Measurements from ENCODE around the gene CETN3.

The CETN3 gene

GRCh38 chr5:90410178-90410762 is 714 bp upstream of the CETN3 start:
- peak overlapping the region; percentile 84 to 99 (median 92) for H3K9ac ChIP-seq
- peaks cover 7 to 25% (median 14%) of the 10 kb centered on the region in 10 experiments; a peak in 19 of 20 replicates for H3K4me1 ChIP-seq
- H3K4me2 ChIP-seq, result peak overlapping the region; percentile 74 to 94 (median 82)
- no peaks in the 10 kb centered on the region for H3K9me3 ChIP-seq (replicated peaks in 1 of 11)
- no peaks in the 10 kb centered on the region for H3K27me3 ChIP-seq
- peak overlapping the region; percentile 77 to 97 (median 94) for H3K27ac ChIP-seq
- H4K20me1 ChIP-seq, result no peaks in the 10 kb centered on the region
- no peak for TF ChIP-seq Cebpa-rat (IDR thresholded peaks at IDR 0.05)
- H3K36me3 ChIP-seq, result peaks cover 0 to 17% (median 5%) of the 10 kb centered on the region in 11 experiments; a peak in 11 of 22 replicates
- peak overlapping the region; percentile 62 to 95 (median 86) for H3K4me3 ChIP-seq

GRCh38 chr5:90408571-90409317 is 812 bp downstream of the CETN3 start:
- Histone ChIP-seq H3K36me3 (peaks cover 6 to 32% (median 17%) of the 10 kb centered on the region in 11 experiments; a peak in 18 of 22 replicates), H3K4me1 (peaks cover 7 to 25% (median 14%) of the 10 kb centered on the region in 10 experiments; a peak in 19 of 20 replicates), H3K27me3 (no peaks in the 10 kb centered on the region), H3K4me3 (peak overlapping the region; percentile 66 to 95 (median 86)), H3K9ac (peak overlapping the region; percentile 86 to 99 (median 95)), H3K4me2 (peak overlapping the region; percentile 83 to 97 (median 90)), H3K27ac (peak overlapping the region; percentile 80 to 98 (median 95); a peak in 21 of 22 replicates), H3K9me3 (replicated peaks in 1 of 11) (no peaks in the 10 kb centered on the region), H4K20me1 (no peaks in the 10 kb centered on the region)
- no peak for TF ChIP-seq Cebpa-rat (IDR thresholded peaks at IDR 0.05)

- Histone ChIP-seq H3K27me3 (no peaks in the 10 kb centered on the region), H3K4me2 (no peak overlapping the region), H3K9ac (no peak overlapping the region), H3K4me1 (peaks cover 7 to 25% (median 14%) of the 10 kb centered on the region in 10 experiments; a peak in 19 of 20 replicates), H3K4me3 (no peak overlapping the region), H3K36me3 (peaks cover 15 to 55% (median 29%) of the 10 kb centered on the region in 11 experiments; a peak in 20 of 22 replicates), H4K20me1 (no peaks in the 10 kb centered on the region), H3K9me3 (replicated peaks in 1 of 11) (no peaks in the 10 kb centered on the region), H3K27ac (no peak overlapping the region)
- no peak for TF ChIP-seq Cebpa-rat (IDR thresholded peaks at IDR 0.05)
These were observed 3.1 kb downstream of the CETN3 start for GRCh38 chr5:90406466-90406865.

GRCh38 chr5:90402521-90403255 is 6.9 kb downstream of the CETN3 start:
- Histone ChIP-seq H3K27ac (no peak overlapping the region), H3K4me3 (no peak overlapping the region), H3K9ac (no peak overlapping the region), H3K4me2 (no peak overlapping the region), H3K27me3 (no peaks in the 10 kb centered on the region), H4K20me1 (no peaks in the 10 kb centered on the region), H3K4me1 (peaks cover 0 to 2% (median 0%) of the 10 kb centered on the region in 10 experiments; a peak in 2 of 20 replicates), H3K36me3 (peaks cover 27 to 75% (median 47%) of the 10 kb centered on the region in 11 experiments; a peak in 21 of 22 replicates), H3K9me3 (replicated peaks in 1 of 11) (no peaks in the 10 kb centered on the region)
- TF ChIP-seq Cebpa-rat (IDR thresholded peaks at IDR 0.05), result no peak

- Histone ChIP-seq H3K27ac (no peak overlapping the region), H3K9me3 (replicated peaks in 1 of 11) (no peaks in the 10 kb centered on the region), H3K4me2 (no peak overlapping the region), H3K27me3 (no peaks in the 10 kb centered on the region), H4K20me1 (no peaks in the 10 kb centered on the region), H3K9ac (no peak overlapping the region), H3K36me3 (peaks cover 16 to 55% (median 36%) of the 10 kb centered on the region in 11 experiments; a peak in 21 of 22 replicates), H3K4me3 (no peak overlapping the region), H3K4me1 (no peaks in the 10 kb centered on the region)
- no peak for TF ChIP-seq Cebpa-rat (IDR thresholded peaks at IDR 0.05)
These were observed 10.3 kb downstream of the CETN3 start for GRCh38 chr5:90399251-90399650.

- Histone ChIP-seq H3K27me3 (no peaks in the 10 kb centered on the region), H3K9me3 (replicated peaks in 1 of 11) (no peaks in the 10 kb centered on the region), H3K4me2 (no peak overlapping the region), H3K4me1 (no peaks in the 10 kb centered on the region), H4K20me1 (no peaks in the 10 kb centered on the region), H3K4me3 (no peak overlapping the region), H3K27ac (no peak overlapping the region), H3K36me3 (peaks cover 11 to 50% (median 31%) of the 10 kb centered on the region in 11 experiments; a peak in 21 of 22 replicates), H3K9ac (no peak overlapping the region)
- TF ChIP-seq Cebpa-rat (IDR thresholded peaks at IDR 0.05), result no peak
These were observed 10.8 kb downstream of the CETN3 start for GRCh38 chr5:90398726-90399125.

- Histone ChIP-seq H3K36me3 (peaks cover 11 to 44% (median 25%) of the 10 kb centered on the region in 11 experiments; a peak in 21 of 22 replicates), H3K27me3 (no peaks in the 10 kb centered on the region), H3K9me3 (replicated peaks in 1 of 11) (peaks cover 0 to 10% (median 0%) of the 10 kb centered on the region in 11 experiments; a peak in 2 of 22 replicates), H3K4me1 (no peaks in the 10 kb centered on the region), H4K20me1 (no peaks in the 10 kb centered on the region), H3K9ac (no peak overlapping the region), H3K4me2 (no peak overlapping the region), H3K27ac (no peak overlapping the region), H3K4me3 (no peak overlapping the region)
- peak in 2 of 11 experiments; percentile 59 to 76; a peak in 6 of 22 replicates for TF ChIP-seq Cebpa-rat (IDR thresholded peaks at IDR 0.05)
These were observed 14.6 kb downstream of the CETN3 start for GRCh38 chr5:90395005-90395404.

- Histone ChIP-seq H3K27ac (no peak overlapping the region), H3K4me1 (no peaks in the 10 kb centered on the region), H3K9me3 (replicated peaks in 1 of 11) (peaks cover 0 to 10% (median 0%) of the 10 kb centered on the region in 11 experiments; a peak in 2 of 22 replicates), H3K4me2 (no peak overlapping the region), H3K27me3 (no peaks in the 10 kb centered on the region), H3K36me3 (peaks cover 0 to 17% (median 9%) of the 10 kb centered on the region in 11 experiments; a peak in 14 of 22 replicates), H3K4me3 (no peak overlapping the region), H3K9ac (no peak overlapping the region), H4K20me1 (no peaks in the 10 kb centered on the region)
- TF ChIP-seq Cebpa-rat (IDR thresholded peaks at IDR 0.05), result no peak
These were observed 18.6 kb downstream of the CETN3 start for GRCh38 chr5:90390928-90391327.

GRCh38 chr5:90390326-90390725 is 19.2 kb downstream of the CETN3 start:
- Histone ChIP-seq H3K4me3 (no peak overlapping the region), H4K20me1 (no peaks in the 10 kb centered on the region), H3K9ac (no peak overlapping the region), H3K27ac (no peak overlapping the region), H3K36me3 (peaks cover 0 to 15% (median 9%) of the 10 kb centered on the region in 11 experiments; a peak in 14 of 22 replicates), H3K4me1 (no peaks in the 10 kb centered on the region), H3K27me3 (no peaks in the 10 kb centered on the region), H3K9me3 (replicated peaks in 1 of 11) (peaks cover 0 to 10% (median 0%) of the 10 kb centered on the region in 11 experiments; a peak in 2 of 22 replicates), H3K4me2 (no peak overlapping the region)
- no peak for TF ChIP-seq Cebpa-rat (IDR thresholded peaks at IDR 0.05)

Data from BLaER1 treated with 17β-estradiol and CSF1 and Interleukin-3, amounts not matched to agents 10 nM and 100 nM (cell line).